ENCODE measurements around the gene MB21D2. TPM values are rescaled to one million over a fixed set of nuclear protein-coding genes. Genes with fewer than 3 reads are reported as not detected.

MB21D2 gene
- total and polyA plus RNA-seq, 10 donors = 0.59 to 3.5 (median 2.0) TPM

- no peak overlapping the region for H3K27ac ChIP-seq
- TF ChIP-seq CTCF (IDR thresholded peaks at IDR 0.05 in 8 of 11, conservative IDR thresholded peaks at IDR 0.05 in 3 of 11) (peak in 7 of 11 experiments; percentile 20 to 57 (median 40)), POLR2A (IDR thresholded peaks at IDR 0.05) (no peak), POLR2AphosphoS5 (IDR thresholded peaks at IDR 0.05) (no peak)
- no peaks in the 10 kb centered on the region for H3K4me1 ChIP-seq
- DNase-seq = no peak
- 51 to 63% (median 53%) methylated on average over 5 of the region's 5 CpGs for WGBS, 5 donors
- intact Hi-C loops (cut with DNase I; ENCODE audit: low total_unique reads) = loop anchor here (10.0 kb wide), 1 partner anchor 208 kb away; no protein-coding TSS in a partner anchor
- H3K4me3 ChIP-seq = no peak overlapping the region
- no peaks in the 10 kb centered on the region for H3K27me3 ChIP-seq (replicated peaks in 1 of 7)
- no peaks in the 10 kb centered on the region for H3K36me3 ChIP-seq
- peaks cover 0 to 25% (median 20%) of the 10 kb centered on the region in 8 donors for H3K9me3 ChIP-seq
Observed at GRCh38 chr3:192772240-192772894, 145.3 kb downstream of the MB21D2 start.

DNA sequence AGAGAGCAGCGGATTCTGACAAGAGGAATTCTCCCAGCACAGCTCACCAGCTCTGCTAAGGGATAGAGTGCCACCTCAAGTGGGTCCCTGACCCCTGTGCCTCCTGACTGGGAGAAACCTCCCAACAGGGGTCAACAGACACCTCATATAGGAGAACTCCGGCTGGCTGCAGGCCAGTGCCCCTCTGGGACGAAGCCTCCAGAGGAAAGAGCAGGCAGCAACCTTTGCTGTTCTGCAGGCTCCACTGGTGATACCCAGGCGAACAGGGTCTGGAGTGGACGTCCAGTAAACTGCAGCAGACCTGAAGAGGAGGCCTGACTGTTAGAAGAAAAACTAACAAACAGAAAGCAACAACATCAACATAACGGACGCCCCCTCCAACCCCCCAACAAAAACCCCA is 159.0 kb downstream of the MB21D2 start:
- H3K27ac ChIP-seq = no peak overlapping the region
- no peak overlapping the region for H3K4me3 ChIP-seq
- intact Hi-C loops (cut with DNase I; ENCODE audit: low total_unique reads) = no loop called here
- WGBS, 5 donors = 80 to 91% (median 84%) methylated on average over 6 to 7 of the region's 7 CpGs
- TF ChIP-seq POLR2A (IDR thresholded peaks at IDR 0.05) (no peak), POLR2AphosphoS5 (IDR thresholded peaks at IDR 0.05) (no peak), CTCF (IDR thresholded peaks at IDR 0.05 in 8 of 11, conservative IDR thresholded peaks at IDR 0.05 in 3 of 11) (no peak)
- DNase-seq = no peak
- H3K27me3 ChIP-seq (replicated peaks in 1 of 7) = no peaks in the 10 kb centered on the region
- H3K4me1 ChIP-seq = no peaks in the 10 kb centered on the region
- peaks cover 0 to under 1% (median 0%) of the 10 kb centered on the region in 8 donors for H3K9me3 ChIP-seq
- no peaks in the 10 kb centered on the region for H3K36me3 ChIP-seq

DNA sequence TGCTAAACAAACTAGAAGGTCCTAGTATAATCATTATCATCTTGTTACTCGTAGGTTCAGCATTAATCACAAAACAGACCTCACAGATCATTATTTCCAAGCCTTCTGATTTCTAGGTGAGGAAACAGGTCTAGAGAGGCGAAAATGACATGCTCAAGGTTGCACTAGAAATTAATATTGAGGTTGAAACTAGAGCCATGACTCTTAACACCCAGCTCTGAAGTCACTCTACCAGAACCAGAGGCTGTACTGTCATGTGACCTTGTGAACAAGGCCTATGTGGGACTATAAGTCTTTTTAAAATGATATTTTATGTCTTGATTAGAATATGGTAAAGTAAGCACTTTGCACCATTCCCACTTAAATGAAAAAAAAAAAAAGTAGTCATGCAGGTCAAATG is 166.5 kb downstream of the MB21D2 start:
- H3K4me3 ChIP-seq = no peak overlapping the region
- no peaks in the 10 kb centered on the region for H3K27me3 ChIP-seq (replicated peaks in 1 of 7)
- H3K36me3 ChIP-seq = no peaks in the 10 kb centered on the region
- no peaks in the 10 kb centered on the region for H3K9me3 ChIP-seq
- 29 to 76% (median 43%) methylated on average over 2 of the region's 2 CpGs for WGBS, 5 donors
- intact Hi-C loops (cut with DNase I; ENCODE audit: low total_unique reads) = no loop called here
- H3K27ac ChIP-seq = peak overlapping the region in 3 of 8 donors; percentile 2 to 27 (median 3)
- DNase-seq = no peak
- peaks cover 0 to 3% (median 0%) of the 10 kb centered on the region in 6 donors for H3K4me1 ChIP-seq
- TF ChIP-seq CTCF (IDR thresholded peaks at IDR 0.05 in 8 of 11, conservative IDR thresholded peaks at IDR 0.05 in 3 of 11) (no peak), POLR2A (IDR thresholded peaks at IDR 0.05) (no peak), POLR2AphosphoS5 (IDR thresholded peaks at IDR 0.05) (no peak)

DNA sequence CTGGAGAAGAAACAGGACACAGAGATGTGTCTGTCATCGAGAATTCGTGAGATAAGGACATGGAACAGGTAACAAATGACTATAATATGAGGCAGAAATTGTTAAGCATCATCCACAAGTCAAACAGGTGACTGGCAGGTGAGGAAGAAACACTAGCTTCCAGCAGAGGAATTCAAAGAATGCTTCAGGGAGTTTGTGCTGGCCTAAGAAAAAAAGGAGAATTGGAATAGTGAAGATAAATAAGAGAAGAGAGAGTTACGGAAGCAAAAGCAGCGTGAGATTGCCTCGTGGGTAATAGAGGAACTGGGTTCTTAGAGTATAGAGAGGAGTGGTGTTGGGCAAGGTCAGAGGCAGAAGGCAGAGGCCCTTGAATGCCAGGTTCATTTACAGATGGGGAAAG is 167.5 kb downstream of the MB21D2 start:
- Histone ChIP-seq H3K27ac (no peak overlapping the region), H3K4me3 (no peak overlapping the region), H3K27me3 (replicated peaks in 1 of 7) (no peaks in the 10 kb centered on the region), H3K9me3 (no peaks in the 10 kb centered on the region), H3K4me1 (peaks cover 0 to 3% (median 0%) of the 10 kb centered on the region in 6 donors), H3K36me3 (no peaks in the 10 kb centered on the region)
- no peak for DNase-seq
- TF ChIP-seq POLR2AphosphoS5 (IDR thresholded peaks at IDR 0.05) = no peak
- no peak for TF ChIP-seq CTCF (IDR thresholded peaks at IDR 0.05 in 8 of 11, conservative IDR thresholded peaks at IDR 0.05 in 3 of 11)
- TF ChIP-seq POLR2A (IDR thresholded peaks at IDR 0.05) = no peak
- intact Hi-C loops (cut with DNase I; ENCODE audit: low total_unique reads) = no loop called here
- 36 to 75% (median 58%) methylated on average over 5 of the region's 5 CpGs for WGBS, 5 donors
